ENCODE results near the gene ZNF185. TPM values are rescaled to one million over a fixed set of nuclear protein-coding genes. Genes with fewer than 3 reads are reported as not detected.

ZNF185 gene
- total RNA-seq, 1 experiment from 2014 or later = 2.1 TPM

- no peaks in the 10 kb centered on the region for H3K27me3 ChIP-seq (replicated peaks; ENCODE audit: insufficient read depth, low read depth, low read length, poor library complexity)
- intact Hi-C loops (cut with micrococcal nuclease; ENCODE audit: unreplicated experiment) = no loop called here
- H3K9me3 ChIP-seq (ENCODE audit: low read depth, low read length, poor library complexity, severe bottlenecking) = no peaks in the 10 kb centered on the region
- TF ChIP-seq CTCF (conservative IDR thresholded peaks at IDR 0.05; ENCODE audit: low read depth, low read length) (no peak), EZH2 (IDR thresholded peaks at IDR 0.05; ENCODE audit: borderline replicate concordance, low read depth, low read length, poor library complexity, severe bottlenecking) (no peak)
- H3K4me3 ChIP-seq (ENCODE audit: low read depth, low read length, poor library complexity, severe bottlenecking) = no peak overlapping the region
- no TSS peak for BruUV-seq (replicated peaks)
- no peaks in the 10 kb centered on the region for H3K36me3 ChIP-seq (ENCODE audit: insufficient read depth, low read length, poor library complexity, severe bottlenecking)
- ChIA-PET CTCF (interaction anchor here (1.0 kb wide), 1 partner anchor 82 kb away, joined by 3 read pairs; the partner anchor contains the start of gene NSDHL), POLR2A (ENCODE audit: low non-redundant PET) (no interaction called here)
- no peaks in the 10 kb centered on the region for H3K4me1 ChIP-seq (ENCODE audit: insufficient read depth, low read length, poor library complexity, severe bottlenecking)
- H3K27ac ChIP-seq (ENCODE audit: low read depth, low read length, poor library complexity, severe bottlenecking) = no peak overlapping the region
- no peak for DNase-seq (ENCODE audit: low spot score)
Observed at GRCh38 chrX:152912641-152913040, 14.8 kb downstream of the ZNF185 start.

GRCh38 chrX:152913346-152913745 lies 15.5 kb downstream of the ZNF185 start:
- POLR2A ChIA-PET (ENCODE audit: low non-redundant PET) = no interaction called here
- intact Hi-C loops (cut with micrococcal nuclease; ENCODE audit: unreplicated experiment) = no loop called here
- no peaks in the 10 kb centered on the region for H3K27me3 ChIP-seq (replicated peaks; ENCODE audit: insufficient read depth, low read depth, low read length, poor library complexity)
- TF ChIP-seq EZH2 (IDR thresholded peaks at IDR 0.05; ENCODE audit: borderline replicate concordance, low read depth, low read length, poor library complexity, severe bottlenecking) (no peak), CTCF (conservative IDR thresholded peaks at IDR 0.05; ENCODE audit: low read depth, low read length) (no peak)
- no peaks in the 10 kb centered on the region for H3K4me1 ChIP-seq (ENCODE audit: insufficient read depth, low read length, poor library complexity, severe bottlenecking)
- no peak overlapping the region for H3K4me3 ChIP-seq (ENCODE audit: low read depth, low read length, poor library complexity, severe bottlenecking)
- H3K27ac ChIP-seq (ENCODE audit: low read depth, low read length, poor library complexity, severe bottlenecking) = no peak overlapping the region
- BruUV-seq (replicated peaks) = no TSS peak
- CTCF ChIA-PET = interaction anchor here (1.0 kb wide), 1 partner anchor 82 kb away, joined by 3 read pairs; the partner anchor contains the start of gene NSDHL
- H3K36me3 ChIP-seq (ENCODE audit: insufficient read depth, low read length, poor library complexity, severe bottlenecking) = no peaks in the 10 kb centered on the region
- DNase-seq (ENCODE audit: low spot score) = no peak
- H3K9me3 ChIP-seq (ENCODE audit: low read depth, low read length, poor library complexity, severe bottlenecking) = no peaks in the 10 kb centered on the region

- TF ChIP-seq CTCF (conservative IDR thresholded peaks at IDR 0.05; ENCODE audit: low read depth, low read length) (no peak), EZH2 (IDR thresholded peaks at IDR 0.05; ENCODE audit: borderline replicate concordance, low read depth, low read length, poor library complexity, severe bottlenecking) (no peak)
- intact Hi-C loops (cut with micrococcal nuclease; ENCODE audit: unreplicated experiment) = no loop called here
- BruUV-seq (replicated peaks) = no TSS peak
- Histone ChIP-seq H3K9me3 (ENCODE audit: low read depth, low read length, poor library complexity, severe bottlenecking) (no peaks in the 10 kb centered on the region), H3K27ac (ENCODE audit: low read depth, low read length, poor library complexity, severe bottlenecking) (no peak overlapping the region), H3K27me3 (replicated peaks; ENCODE audit: insufficient read depth, low read depth, low read length, poor library complexity) (no peaks in the 10 kb centered on the region), H3K36me3 (ENCODE audit: insufficient read depth, low read length, poor library complexity, severe bottlenecking) (no peaks in the 10 kb centered on the region), H3K4me1 (ENCODE audit: insufficient read depth, low read length, poor library complexity, severe bottlenecking) (no peaks in the 10 kb centered on the region), H3K4me3 (ENCODE audit: low read depth, low read length, poor library complexity, severe bottlenecking) (no peak overlapping the region)
- DNase-seq (ENCODE audit: low spot score) = no peak
- ChIA-PET CTCF (no interaction called here), POLR2A (ENCODE audit: low non-redundant PET) (no interaction called here)
Observed at GRCh38 chrX:152913910-152914309, 16.0 kb downstream of the ZNF185 start.
